Large intestine (tissue), 3 donors: ENCODE results near the gene MAP2K5. TPM values are rescaled to one million over a fixed set of nuclear protein-coding genes. Genes with fewer than 3 reads are reported as not detected.

ENCODE experiments used
- DNase-seq, 2 donors: peaks; one replicate each; pipeline versions ENCODE4 v3.0.0 to v3.0.0-alpha.2; 2013
- H3K27ac ChIP-seq: one replicate; pipeline ENCODE4 v1.5.1; 2013; ENCODE audit warnings: low read length
- H3K27me3 ChIP-seq: 2 replicates; pipeline ENCODE4 v1.6.1; 2013; ENCODE audit warnings: low read length; ENCODE audit not compliant: control insufficient read depth, insufficient read depth
- H3K36me3 ChIP-seq: 2 replicates; pipeline ENCODE4 v1.6.1; 2013; ENCODE audit warnings: low read length; ENCODE audit not compliant: control insufficient read depth, insufficient read depth
- H3K4me1 ChIP-seq: one replicate; pipeline ENCODE4 v1.6.1; 2013; ENCODE audit warnings: low read length; ENCODE audit not compliant: control insufficient read depth, insufficient read depth
- H3K4me3 ChIP-seq: one replicate; pipeline ENCODE4 v1.5.1; 2013; ENCODE audit warnings: low read length
- H3K9me3 ChIP-seq: one replicate; pipeline ENCODE4 v1.6.1; 2013; ENCODE audit warnings: mild to moderate bottlenecking, low read depth, low read length, moderate library complexity; ENCODE audit not compliant: control insufficient read depth
- WGBS: methylation state at CpG from one replicate; pipeline ENCODE4 v1.1.5; 2013; ENCODE audit warnings: low lambda C conversion rate; ENCODE audit not compliant: insufficient coverage; 5-methylcytosine and 5-hydroxymethylcytosine counted together
- polyA plus RNA-seq: library from polyadenylated mRNA; unstranded; fragments of 120-200 nt; gene quantifications from one replicate; pipeline ENCODE4 v1.2.1, GENCODE V29; 2013

Gene MAP2K5
- polyA plus RNA-seq, 1 donor: 13.7 TPM

DNA sequence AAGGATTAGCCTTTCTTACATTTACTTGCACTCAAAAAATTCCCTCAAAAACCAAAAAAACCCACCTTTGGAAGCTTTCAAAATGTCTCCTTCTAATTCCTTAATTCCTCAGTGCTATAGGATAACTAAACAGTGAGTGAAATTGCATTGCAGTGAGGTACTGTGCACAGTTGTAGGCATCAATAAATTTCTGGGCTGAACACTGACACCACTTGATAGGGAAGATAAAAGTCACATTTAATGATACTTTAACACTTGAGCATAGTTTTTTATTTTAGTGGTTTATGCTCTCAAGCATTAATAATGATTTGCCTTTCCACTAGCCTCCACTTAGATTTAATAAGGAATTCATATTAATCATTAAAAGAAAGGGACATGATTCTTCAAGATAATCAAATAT lies 52.3 kb downstream of the MAP2K5 start:
- no peaks in the 10 kb centered on the region for H3K27me3 ChIP-seq
- DNase-seq: no peak

DNA sequence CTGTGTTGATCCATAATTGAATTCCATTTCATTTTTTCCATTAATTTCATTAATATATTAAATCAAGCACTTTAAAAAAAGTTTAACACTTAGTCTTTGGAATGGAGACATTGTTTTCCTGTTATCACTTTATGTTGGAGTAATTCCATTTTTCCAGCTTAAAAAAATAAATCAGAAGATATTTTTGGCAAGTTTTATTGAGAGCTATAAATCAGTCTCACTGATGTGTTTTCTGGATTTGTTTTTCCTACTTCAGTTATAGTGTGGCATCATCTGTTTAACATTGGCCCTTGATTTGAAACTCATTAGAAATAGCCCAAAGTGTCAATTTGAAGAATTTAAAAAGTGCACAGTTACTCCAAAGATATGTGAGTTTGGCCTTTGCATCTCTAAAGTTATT lies 53.1 kb downstream of the MAP2K5 start:
- Histone ChIP-seq H3K4me3 (no peak overlapping the region), H3K4me1 (no peaks in the 10 kb centered on the region), H3K9me3 (no peaks in the 10 kb centered on the region), H3K36me3 (peaks cover 13% of the 10 kb centered on the region), H3K27me3 (no peaks in the 10 kb centered on the region), H3K27ac (no peak overlapping the region)
- DNase-seq: no peak

More for the DNA sequence above, 52.3 kb downstream of the MAP2K5 start:
- Histone ChIP-seq H3K4me3 (no peak overlapping the region), H3K36me3 (peaks cover 13% of the 10 kb centered on the region), H3K27ac (no peak overlapping the region), H3K4me1 (no peaks in the 10 kb centered on the region), H3K9me3 (no peaks in the 10 kb centered on the region)

DNA sequence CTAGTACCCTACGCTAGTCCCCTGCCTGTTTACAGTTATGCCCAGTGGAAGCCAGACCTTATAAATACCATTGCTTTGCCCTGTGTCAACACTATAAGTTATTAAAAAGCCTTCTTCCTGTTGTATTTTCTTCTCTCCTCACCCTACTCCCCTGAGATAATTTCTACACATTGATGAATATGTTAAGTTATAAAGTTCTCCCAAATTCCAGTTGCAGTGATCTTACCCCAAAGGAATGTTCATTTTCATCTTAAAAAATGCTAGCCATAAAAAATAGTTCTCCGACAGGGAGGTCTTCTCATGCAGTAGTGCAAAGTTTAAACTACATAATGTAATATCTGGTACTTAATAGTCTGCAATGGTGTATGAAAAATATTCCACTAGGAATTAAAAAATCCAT lies 58.6 kb downstream of the MAP2K5 start:
- Histone ChIP-seq H3K27ac (no peak overlapping the region), H3K9me3 (no peaks in the 10 kb centered on the region), H3K27me3 (no peaks in the 10 kb centered on the region), H3K4me3 (no peak overlapping the region), H3K4me1 (no peaks in the 10 kb centered on the region), H3K36me3 (peaks cover 6% of the 10 kb centered on the region)
- no peak for DNase-seq
- 100% methylated on average over 1 of the region's 2 CpGs for WGBS

DNA sequence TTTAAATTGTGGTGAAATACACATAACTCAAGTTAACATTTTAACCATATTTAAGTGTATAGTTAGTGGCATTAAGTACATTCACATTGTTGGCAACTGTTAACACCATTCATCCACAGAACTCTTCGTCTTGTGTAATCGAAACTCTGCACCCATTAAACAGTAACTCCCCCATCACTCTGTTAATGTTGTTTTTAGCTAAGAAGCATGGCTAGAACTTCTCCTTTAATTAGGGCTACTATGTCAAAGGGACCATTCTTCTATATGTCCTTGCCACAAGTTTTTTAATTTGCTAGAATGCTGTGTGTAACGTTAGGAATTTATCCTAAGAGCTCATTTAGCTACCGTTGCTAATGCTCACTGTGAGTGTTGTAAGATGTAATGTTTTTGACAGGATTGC lies 60.6 kb downstream of the MAP2K5 start:
- no peaks in the 10 kb centered on the region for H3K9me3 ChIP-seq
- no peak overlapping the region for H3K27ac ChIP-seq
- 100% methylated on average over 1 of the region's 4 CpGs for WGBS
- H3K36me3 ChIP-seq: peaks cover 3% of the 10 kb centered on the region
- H3K4me3 ChIP-seq: no peak overlapping the region
- H3K4me1 ChIP-seq: peaks cover 2% of the 10 kb centered on the region
- H3K27me3 ChIP-seq: no peaks in the 10 kb centered on the region
- DNase-seq: no peak

DNA sequence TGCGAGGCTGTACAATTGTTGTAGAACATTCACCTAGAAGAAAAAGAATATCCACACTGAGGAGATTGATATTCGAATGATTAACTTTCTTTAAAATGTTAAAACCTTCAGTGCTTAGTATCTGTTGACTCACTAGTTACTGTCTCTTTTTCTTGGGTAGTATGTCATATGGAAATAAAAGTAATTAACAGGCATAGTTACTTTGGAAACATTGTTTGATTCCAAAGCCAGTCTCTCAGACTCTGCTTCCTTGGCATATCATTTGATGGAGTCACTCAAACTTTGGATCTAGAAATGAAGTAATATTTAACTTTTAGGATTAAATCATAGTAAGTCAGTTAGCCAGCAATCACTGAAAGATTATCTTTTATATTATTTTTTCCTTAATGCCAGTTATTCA lies 63.4 kb downstream of the MAP2K5 start:
- DNase-seq: no peak
- Histone ChIP-seq H3K36me3 (no peaks in the 10 kb centered on the region), H3K4me1 (peaks cover 11% of the 10 kb centered on the region), H3K4me3 (no peak overlapping the region), H3K9me3 (no peaks in the 10 kb centered on the region), H3K27ac (no peak overlapping the region), H3K27me3 (no peaks in the 10 kb centered on the region)
- WGBS: no CpG with 5 or more reads among the region's 2 CpGs

DNA sequence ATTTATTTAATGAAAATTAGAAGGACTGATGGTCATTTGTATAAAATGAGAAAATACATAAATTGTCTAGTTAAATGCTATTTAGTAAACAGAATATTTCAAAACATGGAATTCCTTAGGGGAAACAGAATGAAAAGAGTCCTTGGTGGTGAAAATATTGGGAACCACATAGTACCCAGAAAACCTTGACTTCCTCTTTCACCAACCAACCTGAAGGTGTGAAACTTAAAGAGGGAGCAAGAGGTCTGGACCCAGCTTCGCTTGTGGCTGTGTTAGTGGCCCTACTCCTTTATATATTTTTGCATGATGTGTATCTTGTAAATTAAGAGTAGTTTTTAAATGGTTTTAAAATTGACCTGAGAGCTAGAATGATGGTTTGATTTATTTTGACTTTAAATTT lies 64.2 kb downstream of the MAP2K5 start:
- no peaks in the 10 kb centered on the region for H3K9me3 ChIP-seq
- H3K36me3 ChIP-seq: no peaks in the 10 kb centered on the region
- DNase-seq: no peak
- peaks cover 18% of the 10 kb centered on the region for H3K4me1 ChIP-seq
- H3K27ac ChIP-seq: no peak overlapping the region
- no peaks in the 10 kb centered on the region for H3K27me3 ChIP-seq
- H3K4me3 ChIP-seq: no peak overlapping the region
- WGBS: no CpG with 5 or more reads among the region's 1 CpG

DNA sequence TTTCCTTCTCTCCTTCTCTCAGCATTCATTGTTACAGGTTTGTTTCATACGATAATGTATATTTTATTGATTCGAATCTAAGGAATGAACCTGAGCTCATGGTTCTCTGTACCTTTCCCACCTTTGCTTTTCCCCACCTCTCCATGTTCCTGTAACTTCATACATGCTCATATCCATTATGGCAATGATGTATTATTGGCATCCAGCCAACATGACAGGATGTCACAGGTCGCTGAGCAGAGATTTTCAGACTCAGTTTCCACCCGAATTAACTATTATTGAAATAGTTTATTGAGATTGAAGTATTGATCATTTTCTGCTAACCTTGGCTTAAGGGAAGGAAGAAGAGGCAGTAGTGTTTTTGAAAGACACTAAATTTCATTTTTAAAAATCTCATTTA lies 64.8 kb downstream of the MAP2K5 start:
- Histone ChIP-seq H3K4me1 (peaks cover 22% of the 10 kb centered on the region), H3K27ac (no peak overlapping the region), H3K36me3 (no peaks in the 10 kb centered on the region), H3K27me3 (no peaks in the 10 kb centered on the region), H3K4me3 (no peak overlapping the region), H3K9me3 (no peaks in the 10 kb centered on the region)
- 100% methylated on average over 1 of the region's 4 CpGs for WGBS
- no peak for DNase-seq

DNA sequence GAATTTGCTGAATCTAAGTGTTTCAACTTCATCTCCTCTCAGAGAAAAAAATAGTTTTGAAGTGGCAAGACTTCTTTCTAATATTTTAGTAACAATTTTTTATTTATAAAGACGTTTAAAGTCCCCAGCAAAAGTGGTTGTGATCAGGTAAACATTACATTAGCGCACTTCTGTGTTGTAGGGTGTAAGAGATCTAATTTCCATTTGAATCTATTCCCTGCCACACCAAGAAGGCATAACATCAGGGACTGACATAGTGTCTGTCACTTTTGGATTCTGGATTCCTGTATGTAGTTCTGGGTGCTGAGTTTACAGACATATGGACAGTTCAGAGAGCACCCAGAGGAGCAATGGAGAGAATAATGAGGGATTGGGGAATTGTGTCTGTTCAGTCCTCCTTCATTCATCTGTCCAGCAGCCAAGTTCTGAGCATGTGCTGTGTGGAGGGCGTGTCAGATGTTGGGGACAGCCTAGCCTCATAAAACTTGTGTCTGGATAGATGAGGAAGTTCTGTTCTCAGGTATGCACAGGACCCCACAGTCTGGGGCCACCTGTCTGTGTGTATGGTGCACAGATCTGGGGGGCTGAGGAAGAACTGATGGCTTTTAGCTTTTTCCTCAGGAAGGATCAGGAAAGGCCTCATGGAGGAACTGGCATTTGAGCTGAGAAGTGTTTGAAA lies 65.6 kb downstream of the MAP2K5 start:
- no peak overlapping the region for H3K4me3 ChIP-seq
- H3K4me1 ChIP-seq: peaks cover 28% of the 10 kb centered on the region
- no peaks in the 10 kb centered on the region for H3K27me3 ChIP-seq
- DNase-seq: peak; percentile 7 to 63
- no peaks in the 10 kb centered on the region for H3K36me3 ChIP-seq
- no peaks in the 10 kb centered on the region for H3K9me3 ChIP-seq
- no CpG with 5 or more reads among the region's 3 CpGs for WGBS
- H3K27ac ChIP-seq: peak overlapping the region; percentile 48

DNA sequence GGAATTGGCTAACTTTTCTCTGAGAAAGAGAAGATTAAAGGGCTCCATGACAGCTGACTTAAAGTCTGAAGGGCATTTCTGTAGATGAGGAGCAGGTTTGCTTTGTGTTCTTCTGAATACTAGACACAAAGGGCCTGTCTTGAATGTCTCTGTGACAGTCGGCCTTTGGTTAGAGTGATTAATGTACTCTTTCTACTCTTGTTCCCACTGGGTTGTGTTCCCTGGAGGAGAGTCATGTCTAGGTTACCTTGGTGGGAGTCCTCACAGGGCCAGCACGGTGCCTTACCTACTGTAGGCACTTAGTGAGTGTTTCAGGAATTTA lies 66.1 kb downstream of the MAP2K5 start:
- Histone ChIP-seq H3K27me3 (no peaks in the 10 kb centered on the region), H3K9me3 (no peaks in the 10 kb centered on the region), H3K4me3 (no peak overlapping the region), H3K27ac (peak overlapping the region; percentile 48), H3K36me3 (no peaks in the 10 kb centered on the region), H3K4me1 (peaks cover 31% of the 10 kb centered on the region)
- no peak for DNase-seq
- WGBS: no CpG with 5 or more reads among the region's 2 CpGs

DNA sequence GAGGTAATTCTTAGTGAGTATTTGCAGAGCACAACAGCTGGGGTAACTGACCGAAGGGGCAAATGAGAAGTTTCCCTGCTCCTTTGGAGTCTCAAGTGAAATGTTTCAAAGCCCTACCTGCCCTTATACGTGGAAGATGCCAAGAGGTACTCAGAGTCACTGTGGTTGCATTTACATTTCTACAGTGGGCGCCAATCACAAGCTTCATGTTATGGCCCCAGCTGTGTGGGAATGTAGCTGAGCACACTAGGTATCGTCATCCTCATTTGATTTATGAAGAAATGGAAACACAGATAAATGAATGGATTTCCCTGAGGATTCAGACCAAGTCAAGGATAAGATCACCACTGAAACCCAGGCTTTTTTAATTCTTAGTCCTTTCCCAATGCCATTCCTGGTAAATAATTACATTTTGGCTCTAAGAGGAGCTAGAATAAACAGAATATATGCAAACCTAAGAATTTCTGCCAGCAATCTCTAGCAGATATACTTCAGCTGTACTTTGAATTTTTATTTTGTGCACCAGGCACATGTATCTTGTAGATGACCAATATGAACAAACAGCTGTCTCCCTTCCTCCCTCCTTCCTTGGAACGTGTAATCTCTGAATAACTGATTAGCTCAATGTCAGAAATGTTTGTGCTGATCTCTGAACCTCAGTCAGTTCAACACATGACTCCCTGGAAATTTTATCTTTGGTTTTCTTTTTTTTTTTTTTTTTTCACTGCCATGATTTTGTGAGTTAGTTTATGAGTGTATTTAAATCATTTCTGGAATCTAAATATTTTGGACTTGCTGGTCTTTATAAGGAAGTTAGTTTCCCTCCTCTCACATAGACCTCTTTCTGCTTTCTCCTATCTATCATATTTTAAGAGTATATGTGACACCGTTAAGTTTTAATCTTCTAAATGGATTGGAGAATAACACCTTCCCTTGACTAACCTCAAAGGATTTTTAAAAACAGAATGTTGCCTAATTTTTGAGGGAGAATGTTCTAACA lies 69.2 kb downstream of the MAP2K5 start:
- 57% methylated on average over 1 of the region's 6 CpGs for WGBS
- peak; percentile 87 to 89 for DNase-seq
- H3K27me3 ChIP-seq: no peaks in the 10 kb centered on the region
- H3K36me3 ChIP-seq: no peaks in the 10 kb centered on the region
- peaks cover 31% of the 10 kb centered on the region for H3K4me1 ChIP-seq
- H3K27ac ChIP-seq: peak overlapping the region; percentile 72
- H3K9me3 ChIP-seq: no peaks in the 10 kb centered on the region
- H3K4me3 ChIP-seq: no peak overlapping the region
